ENCODE measurements around the gene OR2J3. TPM values are rescaled to one million over a fixed set of nuclear protein-coding genes. Genes with fewer than 3 reads are reported as not detected.

The OR2J3 gene
- total and polyA plus RNA-seq, 10 of the 15 experiments (the other 5 are each of a cell fraction or from before 2014, with no cell fraction given): not detected

DNA sequence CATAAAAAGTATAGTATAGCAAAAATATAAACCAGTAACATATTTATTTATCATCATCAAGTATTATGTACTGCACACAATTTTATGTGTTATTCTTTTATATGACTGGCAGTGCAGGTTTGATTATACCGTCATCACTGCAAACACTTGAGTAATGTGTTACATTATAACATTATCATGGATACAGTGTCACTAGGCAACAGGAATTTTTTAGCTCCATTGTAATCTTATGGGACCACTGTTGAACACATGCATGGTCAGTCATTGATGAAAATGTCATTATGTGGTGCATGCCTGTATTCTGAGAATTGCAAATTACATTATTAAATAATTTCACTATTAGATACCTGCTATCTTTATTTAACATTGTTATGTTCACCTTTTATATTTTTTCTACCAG lies 33.7 kb downstream of the OR2J3 start (continued):
- TF ChIP-seq ATF7 (IDR thresholded peaks at IDR 0.05; ENCODE audit: low read depth) (no peak), CHD1 (IDR thresholded peaks at IDR 0.05; ENCODE audit: low read depth, low read length) (no peak), ZNF217 (IDR thresholded peaks at IDR 0.05) (no peak), MYC (IDR thresholded peaks at IDR 0.05; ENCODE audit: insufficient read depth, insufficient read length, insufficient replicate concordance, low read length, severe bottlenecking) (no peak), KDM1A (IDR thresholded peaks at IDR 0.05; ENCODE audit: borderline replicate concordance) (no peak), CHD4 (IDR thresholded peaks at IDR 0.05) (no peak), NFXL1 (IDR thresholded peaks at IDR 0.05; ENCODE audit: borderline replicate concordance) (no peak), TCF3 (IDR thresholded peaks at IDR 0.05; ENCODE audit: borderline replicate concordance, insufficient read depth, low read depth, low read length) (no peak), POLR2A (IDR thresholded peaks at IDR 0.05; ENCODE audit: low read depth, low read length) (no peak), JUNB (IDR thresholded peaks at IDR 0.05) (no peak), TCF12 (IDR thresholded peaks at IDR 0.05; ENCODE audit: low read depth, low read length) (no peak)
- TF ChIP-seq, protein P1, sequence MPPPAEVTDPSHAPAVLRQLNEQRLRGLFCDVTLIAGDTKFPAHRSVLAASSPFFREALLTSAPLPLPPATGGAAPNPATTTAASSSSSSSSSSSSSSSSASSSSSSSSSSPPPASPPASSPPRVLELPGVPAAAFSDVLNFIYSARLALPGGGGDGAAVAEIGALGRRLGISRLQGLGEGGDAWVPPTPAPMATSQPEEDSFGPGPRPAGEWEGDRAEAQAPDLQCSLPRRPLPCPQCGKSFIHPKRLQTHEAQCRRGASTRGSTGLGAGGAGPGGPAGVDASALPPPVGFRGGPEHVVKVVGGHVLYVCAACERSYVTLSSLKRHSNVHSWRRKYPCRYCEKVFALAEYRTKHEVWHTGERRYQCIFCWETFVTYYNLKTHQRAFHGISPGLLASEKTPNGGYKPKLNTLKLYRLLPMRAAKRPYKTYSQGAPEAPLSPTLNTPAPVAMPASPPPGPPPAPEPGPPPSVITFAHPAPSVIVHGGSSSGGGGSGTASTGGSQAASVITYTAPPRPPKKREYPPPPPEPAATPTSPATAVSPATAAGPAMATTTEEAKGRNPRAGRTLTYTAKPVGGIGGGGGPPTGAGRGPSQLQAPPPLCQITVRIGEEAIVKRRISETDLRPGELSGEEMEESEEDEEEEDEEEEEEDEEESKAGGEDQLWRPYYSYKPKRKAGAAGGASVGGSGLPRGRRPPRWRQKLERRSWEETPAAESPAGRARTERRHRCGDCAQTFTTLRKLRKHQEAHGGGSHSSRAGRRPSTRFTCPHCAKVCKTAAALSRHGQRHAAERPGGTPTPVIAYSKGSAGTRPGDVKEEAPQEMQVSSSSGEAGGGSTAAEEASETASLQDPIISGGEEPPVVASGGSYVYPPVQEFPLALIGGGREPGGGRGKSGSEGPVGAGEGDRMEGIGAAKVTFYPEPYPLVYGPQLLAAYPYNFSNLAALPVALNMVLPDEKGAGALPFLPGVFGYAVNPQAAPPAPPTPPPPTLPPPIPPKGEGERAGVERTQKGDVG (CRISPR knock-in tag; IDR thresholded peaks at IDR 0.05): no peak

DNA sequence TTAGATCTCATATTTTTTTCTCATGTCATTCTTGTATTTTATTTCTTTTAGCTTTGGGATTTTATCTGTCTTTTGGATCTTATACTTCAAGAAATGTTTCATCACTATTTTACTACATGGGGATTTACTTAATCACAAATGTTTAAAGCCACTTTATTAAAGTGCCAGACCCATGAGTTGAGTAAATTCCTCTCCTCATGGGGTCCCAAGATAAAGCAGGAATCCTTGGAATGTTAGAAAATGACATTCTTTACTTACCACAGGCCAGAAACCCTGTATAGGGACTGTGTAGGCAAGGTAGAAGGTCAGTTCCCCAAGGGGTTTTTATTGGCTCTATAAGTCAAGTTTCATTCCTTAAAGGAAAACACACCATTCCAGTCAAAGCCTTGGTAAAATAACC lies 34.5 kb downstream of the OR2J3 start:
- POLR2A ChIA-PET: interaction anchor here (0.6 kb wide), 1 partner anchor 1532 kb away, joined by 5 read pairs; no protein-coding TSS in a partner anchor
- Histone ChIP-seq H3K9ac (ENCODE audit: control insufficient read depth, insufficient read depth, low read length) (no peak overlapping the region), H3K36me3 (ENCODE audit: control insufficient read depth in 2 of 2, insufficient read depth in 2 of 2, low read length in 1 of 2) (no peaks in the 10 kb centered on the region), H3K79me2 (ENCODE audit: control insufficient read depth, insufficient read depth, low read length) (no peaks in the 10 kb centered on the region), H3K4me2 (ENCODE audit: control insufficient read depth, insufficient read depth) (no peak overlapping the region), H3K27ac (ENCODE audit: control insufficient read depth, insufficient read depth) (no peak overlapping the region), H3K4me3 (no peak overlapping the region), H3K4me1 (ENCODE audit: control insufficient read depth, insufficient read depth, low read length) (no peaks in the 10 kb centered on the region), H3K9me3 (replicated peaks; ENCODE audit: control insufficient read depth, insufficient read depth, low read length) (no peaks in the 10 kb centered on the region), H4K20me1 (ENCODE audit: control insufficient read depth, insufficient read depth) (no peaks in the 10 kb centered on the region), H3K27me3 (replicated peaks in 1 of 2; ENCODE audit: control insufficient read depth in 2 of 2, insufficient read depth in 2 of 2, low read length in 1 of 2) (no peaks in the 10 kb centered on the region), H2AFZ (ENCODE audit: control insufficient read depth, low read depth, low read length) (no peak overlapping the region)
- in situ Hi-C loops (cut with MboI): no loop called here
- DNase-seq (ENCODE audit: low read depth, low spot score) (no peak), FAIRE-seq (no peak), ATAC-seq (no peak)
- BruUV-seq (replicated peaks): no TSS peak
- intact Hi-C loops (cut with micrococcal nuclease; ENCODE audit: unreplicated experiment): no loop called here
- RAD21 ChIA-PET (ENCODE audit: unreplicated experiment): no interaction called here
- CTCF ChIA-PET: no interaction called here
- SMC1A ChIA-PET (ENCODE audit: uncharacterized antibody, unreplicated experiment): no interaction called here
- TF ChIP-seq TAF1 (IDR thresholded peaks at IDR 0.05; ENCODE audit: borderline replicate concordance, low read depth, low read length) (no peak), EP300 (IDR thresholded peaks at IDR 0.05; ENCODE audit: borderline replicate concordance in 1 of 2, control insufficient read depth in 1 of 2, low read depth in 2 of 2, low read length in 2 of 2) (no peak), NFXL1 (IDR thresholded peaks at IDR 0.05; ENCODE audit: borderline replicate concordance) (no peak), CHD4 (IDR thresholded peaks at IDR 0.05) (no peak), KLF5 (IDR thresholded peaks at IDR 0.05; ENCODE audit: partially characterized antibody) (no peak), ZNF622 (IDR thresholded peaks at IDR 0.05) (no peak), SMAD5 (IDR thresholded peaks at IDR 0.05; ENCODE audit: low read depth) (no peak), HDAC2 (IDR thresholded peaks at IDR 0.05) (no peak), MYC (IDR thresholded peaks at IDR 0.05; ENCODE audit: insufficient read depth, insufficient read length, insufficient replicate concordance, low read length, severe bottlenecking) (no peak), JUND (IDR thresholded peaks at IDR 0.05; ENCODE audit: low read depth, low read length) (no peak), CREM (IDR thresholded peaks at IDR 0.05; ENCODE audit: low read depth) (no peak), MXI1 (IDR thresholded peaks at IDR 0.05; ENCODE audit: low read depth, low read length) (no peak), PAX8 (IDR thresholded peaks at IDR 0.05) (no peak), RAD21 (IDR thresholded peaks at IDR 0.05; ENCODE audit: insufficient read depth, low read depth, low read length) (no peak)
- TF ChIP-seq, protein P2, sequence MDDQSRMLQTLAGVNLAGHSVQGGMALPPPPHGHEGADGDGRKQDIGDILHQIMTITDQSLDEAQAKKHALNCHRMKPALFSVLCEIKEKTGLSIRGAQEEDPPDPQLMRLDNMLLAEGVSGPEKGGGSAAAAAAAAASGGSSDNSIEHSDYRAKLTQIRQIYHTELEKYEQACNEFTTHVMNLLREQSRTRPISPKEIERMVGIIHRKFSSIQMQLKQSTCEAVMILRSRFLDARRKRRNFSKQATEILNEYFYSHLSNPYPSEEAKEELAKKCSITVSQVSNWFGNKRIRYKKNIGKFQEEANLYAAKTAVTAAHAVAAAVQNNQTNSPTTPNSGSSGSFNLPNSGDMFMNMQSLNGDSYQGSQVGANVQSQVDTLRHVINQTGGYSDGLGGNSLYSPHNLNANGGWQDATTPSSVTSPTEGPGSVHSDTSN (IDR thresholded peaks at IDR 0.05; ENCODE audit: insufficient replicate concordance, low read depth, low read length): no peak

All from GM12878 (cell line).